Activated CD8-positive, alpha-beta memory T cell treated with anti-CD3 and anti-CD28 coated beads, Interleukin-2, amount 50 U/mL, for 1 hour (primary cell): ENCODE results near the gene KRTAP10-2.
"Not testable (repeated sequence)": the region's sequence is repeated elsewhere in the genome, so short reads cannot be mapped to it uniquely, and the experiment has no call there.

Source experiments
- DNase-seq: peaks from one replicate; pipeline ENCODE4 v3.0.0-alpha.2; 2020; ENCODE audit errors: extremely low read depth

KRTAP10-2 gene

GRCh38 chr21:44583089-44583799, 31.9 kb upstream of the KRTAP10-2 start:
- no peak for DNase-seq

GRCh38 chr21:44582055-44582454, 30.8 kb upstream of the KRTAP10-2 start:
- no peak for DNase-seq

- no peak for DNase-seq
Measured at GRCh38 chr21:44581158-44581557, 29.9 kb upstream of the KRTAP10-2 start.

- DNase-seq: not testable (repeated sequence)
Measured at GRCh38 chr21:44580231-44580821, 29.0 kb upstream of the KRTAP10-2 start, which contains the start of gene KRTAP10-5. Gene KRTAP10-5 (minus strand): TSS chr21:44580604. CDS start chr21:44580578, 26 bp downstream.

GRCh38 chr21:44579833-44580144, 28.5 kb upstream of the KRTAP10-2 start:
- no peak for DNase-seq

GRCh38 chr21:44579056-44579832, 27.9 kb upstream of the KRTAP10-2 start:
- no peak for DNase-seq

- DNase-seq: no peak
Measured at GRCh38 chr21:44578371-44579055, 27.2 kb upstream of the KRTAP10-2 start.

- DNase-seq: no peak
Measured at GRCh38 chr21:44576025-44576420, 24.7 kb upstream of the KRTAP10-2 start.

GRCh38 chr21:44575307-44576024, 24.2 kb upstream of the KRTAP10-2 start:
- DNase-seq: no peak

GRCh38 chr21:44574457-44575306, 23.4 kb upstream of the KRTAP10-2 start:
- no peak for DNase-seq

GRCh38 chr21:44573630-44574456, 22.5 kb upstream of the KRTAP10-2 start, which contains the start of gene KRTAP10-4:
Gene KRTAP10-4 (plus strand): TSS chr21:44573729. CDS start chr21:44573759, 30 bp downstream.
- not testable (repeated sequence) for DNase-seq

- DNase-seq: no peak
Measured at GRCh38 chr21:44572959-44573583, 21.8 kb upstream of the KRTAP10-2 start.

GRCh38 chr21:44571844-44572782, 20.8 kb upstream of the KRTAP10-2 start:
- no peak for DNase-seq

GRCh38 chr21:44571296-44571695, 20.0 kb upstream of the KRTAP10-2 start:
- no peak for DNase-seq

- DNase-seq: no peak
Measured at GRCh38 chr21:44569861-44570517, 18.7 kb upstream of the KRTAP10-2 start.

GRCh38 chr21:44568667-44569556, 17.6 kb upstream of the KRTAP10-2 start:
- DNase-seq: no peak
